Measurements from ENCODE around the gene MUS81.

GRCh38 chr11:65867284-65868071, 7.2 kb downstream of the MUS81 start:
- TF ChIP-seq, protein P1, sequence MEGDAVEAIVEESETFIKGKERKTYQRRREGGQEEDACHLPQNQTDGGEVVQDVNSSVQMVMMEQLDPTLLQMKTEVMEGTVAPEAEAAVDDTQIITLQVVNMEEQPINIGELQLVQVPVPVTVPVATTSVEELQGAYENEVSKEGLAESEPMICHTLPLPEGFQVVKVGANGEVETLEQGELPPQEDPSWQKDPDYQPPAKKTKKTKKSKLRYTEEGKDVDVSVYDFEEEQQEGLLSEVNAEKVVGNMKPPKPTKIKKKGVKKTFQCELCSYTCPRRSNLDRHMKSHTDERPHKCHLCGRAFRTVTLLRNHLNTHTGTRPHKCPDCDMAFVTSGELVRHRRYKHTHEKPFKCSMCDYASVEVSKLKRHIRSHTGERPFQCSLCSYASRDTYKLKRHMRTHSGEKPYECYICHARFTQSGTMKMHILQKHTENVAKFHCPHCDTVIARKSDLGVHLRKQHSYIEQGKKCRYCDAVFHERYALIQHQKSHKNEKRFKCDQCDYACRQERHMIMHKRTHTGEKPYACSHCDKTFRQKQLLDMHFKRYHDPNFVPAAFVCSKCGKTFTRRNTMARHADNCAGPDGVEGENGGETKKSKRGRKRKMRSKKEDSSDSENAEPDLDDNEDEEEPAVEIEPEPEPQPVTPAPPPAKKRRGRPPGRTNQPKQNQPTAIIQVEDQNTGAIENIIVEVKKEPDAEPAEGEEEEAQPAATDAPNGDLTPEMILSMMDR (IDR thresholded peaks at IDR 0.05), result no peak
- TF ChIP-seq POLR2A (IDR thresholded peaks at IDR 0.05) (no peak), EP300 (IDR thresholded peaks at IDR 0.05) (no peak)

Measured in tibial nerve (tissue), 4 donors.